GM10248 (cell line): ENCODE data around the gene CRABP2.

Experiments
- CTCF ChIA-PET: fragments of 300-600 bp; sonication (Branson Sonifier 250); formaldehyde crosslinking; extraction: SDS; loops from one replicate; lab custom pipeline; 2021; ENCODE audit warnings: antibody characterized with exemption; lab: Yijun Ruan, JAX
- POLR2A ChIA-PET: fragments of 350-650 bp; sonication (Branson Sonifier 250); formaldehyde crosslinking; extraction: SDS; loops from one replicate; lab custom pipeline; 2020; ENCODE audit warnings: antibody characterized with exemption; lab: Yijun Ruan, JAX
- DNase-seq: peaks from one replicate; pipeline ENCODE4 v3.0.0; 2012; ENCODE audit errors: extremely low spot score
- TF ChIP-seq, protein P1 (sequence below): IDR thresholded peaks from 2 replicates; pipeline ENCODE4 v1.5.1; 2012; ENCODE audit warnings: mild to moderate bottlenecking, low read depth; ENCODE audit errors: extremely low read depth, missing control alignments, control extremely low read depth

The CRABP2 gene

DNA sequence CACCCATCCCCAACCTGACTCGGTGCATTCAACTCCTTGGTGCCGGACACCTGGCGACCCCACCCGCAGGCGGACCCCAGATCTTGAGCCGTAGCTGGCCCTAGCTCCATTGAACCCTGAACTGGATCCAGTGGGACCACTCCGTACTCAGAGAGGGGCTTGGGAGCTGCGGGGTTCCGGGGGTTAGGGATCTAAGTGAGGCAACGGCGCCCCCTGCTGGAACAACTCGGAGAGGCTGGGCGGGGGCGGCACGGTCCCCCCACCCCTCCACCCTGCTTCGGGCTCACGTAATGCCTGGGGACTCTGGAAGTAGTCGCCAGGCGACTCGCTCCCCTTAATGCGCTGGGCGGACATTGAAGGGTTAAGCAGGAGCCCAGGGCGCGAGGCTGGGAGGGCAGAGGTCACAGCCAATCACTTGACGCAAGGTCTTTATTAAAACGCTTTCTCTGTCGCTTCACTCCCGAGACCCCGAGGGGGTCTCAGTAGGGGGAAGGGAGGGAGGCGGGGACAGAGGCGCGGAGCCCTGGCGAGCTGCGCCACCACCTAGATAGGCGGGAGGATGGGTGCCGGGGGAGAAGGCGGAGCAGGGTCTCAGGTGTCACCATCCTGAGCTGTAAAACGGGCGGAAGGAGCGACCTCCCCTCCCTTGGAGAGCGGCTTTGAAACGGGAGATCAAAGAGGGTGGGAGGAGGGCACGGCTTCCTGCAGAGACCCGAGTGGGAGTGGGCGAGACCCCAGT, 704 bp upstream of the CRABP2 start:
- ChIA-PET POLR2A (interaction anchor here (0.6 kb wide), 1 partner anchor 43 kb away, joined by 7 read pairs; no protein-coding TSS in a partner anchor), CTCF (interaction anchor here (0.7 to 27.7 kb wide), 29 partner anchors 9 to 185 kb away, joined by 3 to 597 read pairs (median 4); partner anchors contain the start of genes HAPLN2, INSRR, ISG20L2 and METTL25B)
- peak; percentile 88 for DNase-seq
- TF ChIP-seq, protein P1, sequence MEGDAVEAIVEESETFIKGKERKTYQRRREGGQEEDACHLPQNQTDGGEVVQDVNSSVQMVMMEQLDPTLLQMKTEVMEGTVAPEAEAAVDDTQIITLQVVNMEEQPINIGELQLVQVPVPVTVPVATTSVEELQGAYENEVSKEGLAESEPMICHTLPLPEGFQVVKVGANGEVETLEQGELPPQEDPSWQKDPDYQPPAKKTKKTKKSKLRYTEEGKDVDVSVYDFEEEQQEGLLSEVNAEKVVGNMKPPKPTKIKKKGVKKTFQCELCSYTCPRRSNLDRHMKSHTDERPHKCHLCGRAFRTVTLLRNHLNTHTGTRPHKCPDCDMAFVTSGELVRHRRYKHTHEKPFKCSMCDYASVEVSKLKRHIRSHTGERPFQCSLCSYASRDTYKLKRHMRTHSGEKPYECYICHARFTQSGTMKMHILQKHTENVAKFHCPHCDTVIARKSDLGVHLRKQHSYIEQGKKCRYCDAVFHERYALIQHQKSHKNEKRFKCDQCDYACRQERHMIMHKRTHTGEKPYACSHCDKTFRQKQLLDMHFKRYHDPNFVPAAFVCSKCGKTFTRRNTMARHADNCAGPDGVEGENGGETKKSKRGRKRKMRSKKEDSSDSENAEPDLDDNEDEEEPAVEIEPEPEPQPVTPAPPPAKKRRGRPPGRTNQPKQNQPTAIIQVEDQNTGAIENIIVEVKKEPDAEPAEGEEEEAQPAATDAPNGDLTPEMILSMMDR: peak; percentile 67

DNA sequence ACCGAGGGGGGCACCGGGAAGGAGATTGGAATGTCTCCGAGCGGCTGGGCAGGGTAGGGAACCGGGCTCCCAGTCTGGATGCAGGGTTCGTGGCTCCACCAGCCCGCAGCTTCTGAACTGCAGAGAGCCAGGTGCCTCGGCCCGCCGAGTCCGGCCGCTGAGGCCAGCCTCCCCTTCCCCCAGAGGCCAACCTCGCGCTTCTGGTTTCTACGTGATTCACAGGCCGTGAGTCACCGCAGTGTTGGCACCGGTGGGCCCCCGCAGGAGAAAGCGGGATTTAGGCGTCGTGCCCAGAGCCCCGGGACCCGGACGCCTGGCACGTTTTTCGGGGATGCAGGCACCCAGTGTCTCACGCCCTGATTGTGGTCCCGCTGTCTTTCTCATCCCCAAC, 458 bp downstream of the CRABP2 start:
- CTCF ChIA-PET: interaction anchor here (1.0 to 27.7 kb wide), 11 partner anchors 11 to 144 kb away, joined by 4 to 597 read pairs (median 36); partner anchors contain the start of genes HAPLN2, ISG20L2, METTL25B and NES
- POLR2A ChIA-PET: no interaction called here
- DNase-seq: no peak

DNA sequence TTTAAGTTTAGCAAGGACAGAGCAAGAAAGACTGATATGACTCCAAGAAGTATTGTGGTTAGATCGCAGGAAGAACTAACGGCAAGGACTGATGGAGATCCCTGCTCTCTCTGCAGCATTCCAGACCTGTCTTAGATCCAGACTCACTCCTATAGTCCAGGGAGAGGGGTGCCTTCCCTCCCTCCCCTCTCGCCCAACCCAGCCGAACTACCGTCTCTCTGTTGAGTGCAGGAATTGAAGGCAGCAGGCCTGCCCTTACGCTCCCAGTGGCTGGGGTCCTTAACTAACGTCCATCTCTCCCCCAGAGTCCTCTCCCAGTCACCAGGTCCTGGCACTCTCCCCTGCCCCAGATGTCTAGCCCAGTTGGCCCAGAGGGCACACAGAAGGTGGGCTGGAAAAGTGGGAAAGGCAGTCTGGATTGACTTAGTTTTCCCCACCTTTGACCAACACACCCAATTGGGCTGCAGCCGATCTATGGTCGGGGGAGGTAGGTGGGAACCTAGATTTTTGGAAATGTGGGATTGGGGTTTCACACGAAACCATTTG, 1.1 kb downstream of the CRABP2 start:
- CTCF ChIA-PET: interaction anchor here (2.4 to 27.7 kb wide), 6 partner anchors 12 to 78 kb away, joined by 9 to 597 read pairs (median 56); partner anchors contain the start of genes ISG20L2, METTL25B and NES
- TF ChIP-seq, protein P1: no peak
- POLR2A ChIA-PET: no interaction called here
- no peak for DNase-seq

More for the DNA sequence above, 458 bp downstream of the CRABP2 start:
- TF ChIP-seq, protein P1: no peak

DNA sequence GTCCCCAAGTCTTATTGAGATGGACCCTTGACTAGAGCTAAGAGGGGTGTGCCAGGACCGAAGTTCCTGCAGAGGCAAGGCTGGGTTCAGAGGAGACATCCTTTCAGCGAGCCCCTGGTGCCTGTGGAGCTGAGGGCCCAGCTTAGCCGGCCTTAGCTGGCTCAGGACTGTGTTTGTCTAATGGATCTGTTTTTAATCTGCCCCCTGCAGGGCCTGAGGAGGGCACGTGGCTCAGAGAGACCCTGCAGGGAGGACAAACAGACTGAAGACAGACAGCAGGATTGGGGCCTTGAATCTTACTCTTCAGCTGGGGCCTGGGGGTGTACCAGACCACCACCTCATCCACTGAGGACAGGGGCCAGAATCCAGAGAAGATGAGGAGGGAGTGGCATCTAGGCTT, 1.6 kb downstream of the CRABP2 start:
- DNase-seq: no peak
- CTCF ChIA-PET: interaction anchor here (1.4 to 27.7 kb wide), 5 partner anchors 13 to 77 kb away, joined by 3 to 597 read pairs (median 69); partner anchors contain the start of genes ISG20L2, METTL25B and NES

DNA sequence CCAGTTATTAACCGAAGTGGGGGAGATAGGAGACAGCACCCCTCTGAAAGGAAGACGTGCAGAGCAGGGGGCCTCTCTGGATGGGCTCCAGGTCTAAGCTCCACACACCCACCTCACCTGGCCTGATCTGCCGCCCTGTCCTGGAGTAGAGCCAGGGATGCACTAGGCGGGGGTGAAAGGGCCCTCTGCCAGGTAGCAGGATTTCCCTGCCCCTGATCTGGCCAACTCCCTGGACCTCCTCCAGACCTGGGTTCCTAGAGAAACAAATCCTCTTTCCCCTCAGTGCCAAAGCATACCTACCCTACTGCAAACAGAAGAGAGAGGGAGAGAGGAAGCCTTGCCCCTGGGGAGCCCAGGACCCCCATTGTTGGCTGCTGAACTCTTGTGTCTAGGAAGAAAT, 2.0 kb downstream of the CRABP2 start:
- ChIA-PET CTCF (interaction anchor here (0.9 to 27.7 kb wide), 5 partner anchors 17 to 171 kb away, joined by 3 to 597 read pairs (median 69); partner anchors contain the start of genes ISG20L2, METTL25B and NES), POLR2A (interaction anchor here (0.6 kb wide), 1 partner anchor 15 kb away, joined by 3 read pairs; no protein-coding TSS in a partner anchor)
- no peak for DNase-seq
- TF ChIP-seq, protein P1: no peak

More for the DNA sequence above, 1.6 kb downstream of the CRABP2 start:
- POLR2A ChIA-PET: no interaction called here
- TF ChIP-seq, protein P1: no peak
